ENCODE data around the gene TRIM51G. TPM values are rescaled to one million over a fixed set of nuclear protein-coding genes. Genes with fewer than 3 reads are reported as not detected.
"Not testable (repeated sequence)": the region's sequence is repeated elsewhere in the genome, so short reads cannot be mapped to it uniquely, and the experiment has no call there.

The TRIM51G gene
- polyA plus RNA-seq (2012; ENCODE audit: low read depth, missing spikeins): not detected

- DNase-seq (ENCODE audit: insufficient read length, low spot score): not testable (repeated sequence)
Observed at GRCh38 chr11:48983785-48984184, at the start of gene TRIM51G. TRIM51G (minus strand) TSS chr11:48983885; CDS start chr11:48981695, 2,190 bp downstream.

GRCh38 chr11:49028523-49028922 lies 44.8 kb upstream of the TRIM51G start, which contains the start of gene TRIM49B:
TRIM49B (plus strand) TSS chr11:49028823; CDS start chr11:49031600, 2,777 bp downstream.
- FAIRE-seq: not testable (repeated sequence)

More at GRCh38 chr11:48983785-48984184, at the start of gene TRIM51G:
- FAIRE-seq: not testable (repeated sequence)

DNA sequence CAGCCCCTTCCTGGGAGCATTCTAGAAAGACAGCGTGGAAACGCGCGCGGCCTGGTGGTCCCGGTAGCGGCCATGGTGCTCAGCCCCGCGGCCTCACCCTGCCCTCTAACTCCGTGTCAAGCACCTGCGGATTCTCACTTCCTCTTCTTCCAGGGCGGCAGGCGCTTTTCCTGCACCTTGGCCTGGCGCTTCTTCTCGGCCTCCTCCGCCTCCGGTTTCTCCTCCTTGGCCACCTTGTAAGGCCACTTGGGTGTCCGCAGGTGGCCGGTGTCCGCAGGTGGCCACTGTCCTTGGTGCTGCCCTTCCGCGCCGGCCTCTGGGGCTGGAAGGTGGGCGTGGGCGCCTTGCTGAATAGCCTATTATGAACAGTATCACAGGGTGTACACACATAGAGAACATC lies 15.1 kb downstream of the TRIM51G start:
- DNase-seq (ENCODE audit: insufficient read length, low spot score); FAIRE-seq: not testable (repeated sequence)

More at GRCh38 chr11:49028523-49028922, 44.8 kb upstream of the TRIM51G start, which contains the start of gene TRIM49B:
- DNase-seq (ENCODE audit: insufficient read length, low spot score): not testable (repeated sequence)

DNA sequence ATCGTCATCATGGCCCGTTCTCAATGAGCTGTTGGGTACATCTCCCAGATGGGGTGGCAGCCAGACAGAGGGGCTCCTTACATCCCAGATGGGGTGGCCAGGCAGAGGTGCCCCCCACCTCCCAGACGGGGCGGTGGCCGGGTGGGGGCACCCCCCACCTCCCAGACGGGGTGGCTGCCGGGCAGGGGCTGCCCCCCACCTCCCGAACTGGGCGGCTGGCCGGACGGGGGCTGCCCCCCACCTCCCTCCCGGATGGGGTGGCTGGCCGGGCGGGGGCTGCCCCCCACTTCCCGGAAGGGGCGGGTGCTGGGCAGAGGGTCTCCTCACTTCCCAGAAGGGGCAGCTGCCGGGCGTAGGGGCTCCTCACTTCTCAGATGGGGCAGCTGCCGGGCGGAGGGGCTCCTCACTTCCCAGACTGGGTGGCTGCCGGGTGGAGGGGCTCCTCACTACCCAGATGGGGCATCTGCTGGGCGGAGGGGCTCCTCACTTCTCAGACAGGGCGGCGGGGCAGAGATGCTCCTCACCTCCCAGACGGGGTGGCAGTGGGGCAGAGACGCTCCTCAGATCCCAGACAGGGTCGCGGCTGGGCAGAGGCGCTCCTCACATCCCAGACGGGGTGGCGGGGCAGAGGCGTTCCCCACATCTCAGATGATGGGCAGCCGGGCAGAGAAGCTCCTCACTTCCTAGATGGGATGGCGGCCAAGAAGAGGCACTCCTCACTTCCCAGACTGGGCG lies 28.2 kb downstream of the TRIM51G start:
- not testable (repeated sequence) for FAIRE-seq; DNase-seq (ENCODE audit: insufficient read length, low spot score)

GRCh38 chr11:48945796-48946195 lies 37.9 kb downstream of the TRIM51G start:
- FAIRE-seq; DNase-seq (ENCODE audit: insufficient read length, low spot score): not testable (repeated sequence)
